GM12872 (cell line): ENCODE measurements around the gene SIN3B.

Experiments used
- CTCF ChIP-seq: IDR thresholded peaks from 3 replicates; pipeline ENCODE4 v1.5.1; 2011; ENCODE audit warnings: low read depth, mild to moderate bottlenecking, low read length, moderate library complexity; ENCODE audit not compliant: insufficient read depth

Gene SIN3B

GRCh38 chr19:16908759-16909158 lies 79.6 kb downstream of the SIN3B start:
- no peak for TF ChIP-seq CTCF

GRCh38 chr19:16911046-16911445 lies 81.8 kb downstream of the SIN3B start:
- no peak for TF ChIP-seq CTCF

GRCh38 chr19:16912780-16913179 lies 83.6 kb downstream of the SIN3B start:
- no peak for TF ChIP-seq CTCF

GRCh38 chr19:16914421-16914820 lies 85.2 kb downstream of the SIN3B start:
- no peak for TF ChIP-seq CTCF

- TF ChIP-seq CTCF = no peak
Measured at GRCh38 chr19:16915135-16915534, 85.9 kb downstream of the SIN3B start.

- TF ChIP-seq CTCF = no peak
Measured at GRCh38 chr19:16915734-16916133, 86.5 kb downstream of the SIN3B start.

- TF ChIP-seq CTCF = no peak
Measured at GRCh38 chr19:16917401-16917800, 88.2 kb downstream of the SIN3B start.

GRCh38 chr19:16919496-16919895 lies 90.3 kb downstream of the SIN3B start:
- no peak for TF ChIP-seq CTCF
